Measurements from ENCODE around the gene ARMC6.

ARMC6 gene

DNA sequence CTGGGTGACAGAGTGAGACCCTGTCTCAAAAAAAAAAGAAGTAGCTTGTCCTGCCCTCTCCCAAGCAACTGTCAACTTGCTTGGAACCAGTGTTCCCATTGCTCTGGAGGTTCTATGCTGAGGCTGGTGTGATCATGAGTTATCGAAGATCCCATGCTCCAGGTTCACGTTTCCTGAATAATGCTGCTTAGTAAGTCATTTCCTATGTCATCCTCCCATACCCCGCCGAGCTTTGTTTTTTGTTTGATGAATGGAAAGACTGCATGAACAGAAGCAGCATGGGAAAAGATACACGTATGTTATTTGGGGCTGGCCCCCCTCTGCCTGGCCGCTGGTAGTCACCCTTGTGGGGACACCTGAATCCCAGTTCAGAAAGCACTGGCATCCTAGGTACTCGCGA is 41.7 kb downstream of the ARMC6 start:
- H3K36me3 ChIP-seq (ENCODE audit: control insufficient read depth, insufficient read depth, low read length), result no peaks in the 10 kb centered on the region
- no peaks in the 10 kb centered on the region for H3K4me1 ChIP-seq
- no peak overlapping the region for H3K9ac ChIP-seq
- H3K27ac ChIP-seq, result no peak overlapping the region
- no peaks in the 10 kb centered on the region for H3K27me3 ChIP-seq (ENCODE audit: control insufficient read depth, insufficient read depth, low read length)
- TF ChIP-seq, protein P1, sequence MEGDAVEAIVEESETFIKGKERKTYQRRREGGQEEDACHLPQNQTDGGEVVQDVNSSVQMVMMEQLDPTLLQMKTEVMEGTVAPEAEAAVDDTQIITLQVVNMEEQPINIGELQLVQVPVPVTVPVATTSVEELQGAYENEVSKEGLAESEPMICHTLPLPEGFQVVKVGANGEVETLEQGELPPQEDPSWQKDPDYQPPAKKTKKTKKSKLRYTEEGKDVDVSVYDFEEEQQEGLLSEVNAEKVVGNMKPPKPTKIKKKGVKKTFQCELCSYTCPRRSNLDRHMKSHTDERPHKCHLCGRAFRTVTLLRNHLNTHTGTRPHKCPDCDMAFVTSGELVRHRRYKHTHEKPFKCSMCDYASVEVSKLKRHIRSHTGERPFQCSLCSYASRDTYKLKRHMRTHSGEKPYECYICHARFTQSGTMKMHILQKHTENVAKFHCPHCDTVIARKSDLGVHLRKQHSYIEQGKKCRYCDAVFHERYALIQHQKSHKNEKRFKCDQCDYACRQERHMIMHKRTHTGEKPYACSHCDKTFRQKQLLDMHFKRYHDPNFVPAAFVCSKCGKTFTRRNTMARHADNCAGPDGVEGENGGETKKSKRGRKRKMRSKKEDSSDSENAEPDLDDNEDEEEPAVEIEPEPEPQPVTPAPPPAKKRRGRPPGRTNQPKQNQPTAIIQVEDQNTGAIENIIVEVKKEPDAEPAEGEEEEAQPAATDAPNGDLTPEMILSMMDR (IDR thresholded peaks at IDR 0.05), result no peak
- no peak overlapping the region for H2AFZ ChIP-seq
- no peak overlapping the region for H3K4me2 ChIP-seq (ENCODE audit: low read length)
- peaks cover 45% of the 10 kb centered on the region for H3K79me2 ChIP-seq
- no peaks in the 10 kb centered on the region for H3K9me3 ChIP-seq (ENCODE audit: control insufficient read depth, low read length)
- H3K4me3 ChIP-seq (ENCODE audit: low read depth, low read length), result no peak overlapping the region

DNA sequence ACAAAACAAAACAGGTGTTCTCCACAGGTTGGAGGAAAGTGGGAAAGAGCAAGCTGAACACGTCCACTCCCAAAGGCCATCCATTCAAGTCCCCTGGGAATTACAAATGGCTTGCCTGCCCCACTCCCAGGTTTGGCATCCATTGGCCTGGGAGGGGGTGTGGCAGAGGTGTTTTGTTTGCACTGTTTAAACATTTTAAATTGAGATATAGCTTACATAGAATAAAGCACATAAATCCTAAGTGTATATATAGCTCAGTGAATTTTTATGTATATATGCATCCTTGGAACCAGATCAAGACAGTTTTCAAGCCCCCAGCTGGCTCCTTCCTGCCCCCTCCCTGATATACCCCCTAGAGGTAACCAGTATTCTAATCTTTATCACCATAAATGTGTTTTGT is 43.1 kb downstream of the ARMC6 start:
- no peaks in the 10 kb centered on the region for H3K9me3 ChIP-seq (ENCODE audit: control insufficient read depth, low read length)

DNA sequence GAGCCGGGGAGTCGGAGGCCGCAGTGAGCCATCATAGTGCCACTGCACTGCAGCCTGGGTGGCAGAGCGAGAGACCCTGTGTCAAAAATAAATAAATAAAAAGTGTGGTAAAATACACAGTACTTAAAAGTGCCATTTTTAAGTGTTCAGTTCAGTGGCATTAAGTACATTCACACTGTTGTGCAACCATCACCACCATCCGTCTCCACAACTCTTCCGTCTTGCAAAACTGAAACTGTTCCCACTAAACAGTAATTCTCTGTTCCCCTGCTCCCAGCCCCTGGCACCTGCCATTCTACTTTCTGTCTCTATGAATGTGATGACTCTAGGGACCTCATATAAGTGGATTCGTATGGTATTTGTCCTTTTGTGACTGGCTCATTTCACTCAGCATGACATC is 43.7 kb downstream of the ARMC6 start:
- no peak overlapping the region for H3K4me3 ChIP-seq (ENCODE audit: low read depth, low read length)
- no peaks in the 10 kb centered on the region for H3K36me3 ChIP-seq (ENCODE audit: control insufficient read depth, insufficient read depth, low read length)
- no peaks in the 10 kb centered on the region for H3K9me3 ChIP-seq (ENCODE audit: control insufficient read depth, low read length)
- no peak overlapping the region for H3K4me2 ChIP-seq (ENCODE audit: low read length)
- TF ChIP-seq, protein P1 (IDR thresholded peaks at IDR 0.05), result no peak
- H3K4me1 ChIP-seq, result no peaks in the 10 kb centered on the region
- H3K27ac ChIP-seq, result no peak overlapping the region
- H3K9ac ChIP-seq, result no peak overlapping the region
- no peaks in the 10 kb centered on the region for H3K27me3 ChIP-seq (ENCODE audit: control insufficient read depth, insufficient read depth, low read length)
- H3K79me2 ChIP-seq, result peaks cover 41% of the 10 kb centered on the region
- no peak overlapping the region for H2AFZ ChIP-seq

More for the DNA sequence above, 43.1 kb downstream of the ARMC6 start:
- Histone ChIP-seq H2AFZ (no peak overlapping the region), H3K27ac (no peak overlapping the region), H3K4me2 (ENCODE audit: low read length) (no peak overlapping the region), H3K4me3 (ENCODE audit: low read depth, low read length) (no peak overlapping the region), H3K79me2 (peaks cover 40% of the 10 kb centered on the region), H3K9ac (no peak overlapping the region), H3K4me1 (no peaks in the 10 kb centered on the region), H3K36me3 (ENCODE audit: control insufficient read depth, insufficient read depth, low read length) (no peaks in the 10 kb centered on the region), H3K27me3 (ENCODE audit: control insufficient read depth, insufficient read depth, low read length) (no peaks in the 10 kb centered on the region)
- TF ChIP-seq, protein P1 (IDR thresholded peaks at IDR 0.05), result no peak

DNA sequence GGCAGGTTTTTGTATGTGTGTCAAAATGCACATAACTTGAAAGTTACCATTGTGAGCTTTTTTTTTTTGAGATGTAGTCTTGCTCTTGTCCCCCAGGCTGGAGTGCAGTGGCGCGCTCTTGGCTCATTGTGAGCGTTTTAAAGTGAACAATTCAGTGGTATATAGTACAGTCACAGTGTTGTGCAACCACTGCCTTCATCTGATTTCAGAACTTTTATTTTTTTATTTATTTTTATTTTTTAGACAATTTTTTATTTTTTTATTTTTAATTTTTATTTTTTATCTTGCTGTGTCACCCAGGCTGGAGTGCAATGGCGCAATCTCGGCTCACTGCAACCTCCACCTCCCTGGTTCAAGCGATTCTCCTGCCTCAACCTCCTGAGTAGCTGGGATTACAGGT is 45.4 kb downstream of the ARMC6 start:
- Histone ChIP-seq H3K4me3 (ENCODE audit: low read depth, low read length) (no peak overlapping the region), H3K4me1 (no peaks in the 10 kb centered on the region), H3K4me2 (ENCODE audit: low read length) (no peak overlapping the region), H3K27me3 (ENCODE audit: control insufficient read depth, insufficient read depth, low read length) (no peaks in the 10 kb centered on the region), H3K79me2 (peaks cover 28% of the 10 kb centered on the region), H2AFZ (no peak overlapping the region), H3K9me3 (ENCODE audit: control insufficient read depth, low read length) (no peaks in the 10 kb centered on the region), H3K27ac (no peak overlapping the region), H3K36me3 (ENCODE audit: control insufficient read depth, insufficient read depth, low read length) (no peaks in the 10 kb centered on the region), H3K9ac (no peak overlapping the region)
- TF ChIP-seq, protein P1 (IDR thresholded peaks at IDR 0.05), result no peak

DNA sequence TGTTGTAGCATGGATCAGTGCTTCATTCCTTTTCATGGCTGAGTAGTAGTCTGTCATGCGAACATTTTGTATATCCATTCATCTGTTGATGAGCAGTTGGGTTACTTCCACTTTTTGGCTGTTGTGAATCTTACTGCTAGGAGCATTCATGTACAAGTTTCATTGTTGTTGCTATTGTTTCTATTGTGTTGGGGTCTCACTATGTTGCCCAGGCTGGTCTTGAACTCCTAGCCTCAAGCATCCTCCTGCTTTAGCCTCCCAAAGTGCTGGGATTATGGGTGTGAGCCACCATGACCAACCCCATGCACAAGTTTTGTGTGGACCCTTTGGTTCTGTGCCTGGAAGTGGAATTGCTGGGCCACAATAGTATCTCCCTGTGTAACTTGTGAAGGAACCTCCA is 46.2 kb downstream of the ARMC6 start:
- Histone ChIP-seq H3K36me3 (ENCODE audit: control insufficient read depth, insufficient read depth, low read length) (no peaks in the 10 kb centered on the region), H2AFZ (no peak overlapping the region), H3K9ac (no peak overlapping the region), H3K4me3 (ENCODE audit: low read depth, low read length) (no peak overlapping the region), H3K9me3 (ENCODE audit: control insufficient read depth, low read length) (no peaks in the 10 kb centered on the region), H3K79me2 (peaks cover 23% of the 10 kb centered on the region), H3K4me2 (ENCODE audit: low read length) (no peak overlapping the region), H3K27me3 (ENCODE audit: control insufficient read depth, insufficient read depth, low read length) (no peaks in the 10 kb centered on the region), H3K27ac (no peak overlapping the region), H3K4me1 (no peaks in the 10 kb centered on the region)
- TF ChIP-seq, protein P1 (IDR thresholded peaks at IDR 0.05), result no peak
